SK-N-SH (cell line): ENCODE measurements around the gene GRAP.

Experiments used
- CHD2 ChIP-seq: fragments of 150-350 bp; IDR thresholded peaks from 2 replicates; pipeline ENCODE4 v1.6.1; 2018; ENCODE audit warnings: low read length; ENCODE audit not compliant: partially characterized antibody
- SIN3A ChIP-seq: IDR thresholded peaks from 2 replicates; pipeline ENCODE4 v1.6.1; 2012; ENCODE audit warnings: low read depth, mild to moderate bottlenecking, low read length, moderate library complexity, borderline replicate concordance
- TAF1 ChIP-seq: IDR thresholded peaks from 2 replicates; pipeline ENCODE4 v1.6.1; 2012; ENCODE audit warnings: low read depth, mild to moderate bottlenecking, low read length, moderate library complexity, borderline replicate concordance
- USF2 ChIP-seq: fragments of 150-350 bp; IDR thresholded peaks from 2 replicates; pipeline ENCODE4 v1.6.1; 2017; ENCODE audit warnings: antibody characterized with exemption, low read length, low read depth, borderline replicate concordance
- YY1 ChIP-seq: IDR thresholded peaks from 2 replicates; pipeline ENCODE4 v1.4.0; 2012; ENCODE audit warnings: low read depth, mild to moderate bottlenecking
- TF ChIP-seq, protein P1 (sequence below): fragments of 200-600 bp; sonication (generic); IDR thresholded peaks from 2 replicates; pipeline ENCODE4 v1.6.1; 2017; ENCODE audit warnings: antibody characterized with exemption, mild to moderate bottlenecking, moderate library complexity
- TF ChIP-seq, protein P2 (sequence below): IDR thresholded peaks from 2 replicates; pipeline ENCODE4 v1.6.1; 2012; ENCODE audit warnings: mild to moderate bottlenecking, low read depth, low read length, moderate library complexity

GRCh38 chr17:18975597-18975996 lies 71.2 kb downstream of the GRAP start:
- TF ChIP-seq, protein P1, sequence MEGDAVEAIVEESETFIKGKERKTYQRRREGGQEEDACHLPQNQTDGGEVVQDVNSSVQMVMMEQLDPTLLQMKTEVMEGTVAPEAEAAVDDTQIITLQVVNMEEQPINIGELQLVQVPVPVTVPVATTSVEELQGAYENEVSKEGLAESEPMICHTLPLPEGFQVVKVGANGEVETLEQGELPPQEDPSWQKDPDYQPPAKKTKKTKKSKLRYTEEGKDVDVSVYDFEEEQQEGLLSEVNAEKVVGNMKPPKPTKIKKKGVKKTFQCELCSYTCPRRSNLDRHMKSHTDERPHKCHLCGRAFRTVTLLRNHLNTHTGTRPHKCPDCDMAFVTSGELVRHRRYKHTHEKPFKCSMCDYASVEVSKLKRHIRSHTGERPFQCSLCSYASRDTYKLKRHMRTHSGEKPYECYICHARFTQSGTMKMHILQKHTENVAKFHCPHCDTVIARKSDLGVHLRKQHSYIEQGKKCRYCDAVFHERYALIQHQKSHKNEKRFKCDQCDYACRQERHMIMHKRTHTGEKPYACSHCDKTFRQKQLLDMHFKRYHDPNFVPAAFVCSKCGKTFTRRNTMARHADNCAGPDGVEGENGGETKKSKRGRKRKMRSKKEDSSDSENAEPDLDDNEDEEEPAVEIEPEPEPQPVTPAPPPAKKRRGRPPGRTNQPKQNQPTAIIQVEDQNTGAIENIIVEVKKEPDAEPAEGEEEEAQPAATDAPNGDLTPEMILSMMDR: no peak
- TF ChIP-seq TAF1: no peak
- TF ChIP-seq USF2: no peak
- TF ChIP-seq YY1: no peak
- no peak for TF ChIP-seq SIN3A
- TF ChIP-seq, protein P2, sequence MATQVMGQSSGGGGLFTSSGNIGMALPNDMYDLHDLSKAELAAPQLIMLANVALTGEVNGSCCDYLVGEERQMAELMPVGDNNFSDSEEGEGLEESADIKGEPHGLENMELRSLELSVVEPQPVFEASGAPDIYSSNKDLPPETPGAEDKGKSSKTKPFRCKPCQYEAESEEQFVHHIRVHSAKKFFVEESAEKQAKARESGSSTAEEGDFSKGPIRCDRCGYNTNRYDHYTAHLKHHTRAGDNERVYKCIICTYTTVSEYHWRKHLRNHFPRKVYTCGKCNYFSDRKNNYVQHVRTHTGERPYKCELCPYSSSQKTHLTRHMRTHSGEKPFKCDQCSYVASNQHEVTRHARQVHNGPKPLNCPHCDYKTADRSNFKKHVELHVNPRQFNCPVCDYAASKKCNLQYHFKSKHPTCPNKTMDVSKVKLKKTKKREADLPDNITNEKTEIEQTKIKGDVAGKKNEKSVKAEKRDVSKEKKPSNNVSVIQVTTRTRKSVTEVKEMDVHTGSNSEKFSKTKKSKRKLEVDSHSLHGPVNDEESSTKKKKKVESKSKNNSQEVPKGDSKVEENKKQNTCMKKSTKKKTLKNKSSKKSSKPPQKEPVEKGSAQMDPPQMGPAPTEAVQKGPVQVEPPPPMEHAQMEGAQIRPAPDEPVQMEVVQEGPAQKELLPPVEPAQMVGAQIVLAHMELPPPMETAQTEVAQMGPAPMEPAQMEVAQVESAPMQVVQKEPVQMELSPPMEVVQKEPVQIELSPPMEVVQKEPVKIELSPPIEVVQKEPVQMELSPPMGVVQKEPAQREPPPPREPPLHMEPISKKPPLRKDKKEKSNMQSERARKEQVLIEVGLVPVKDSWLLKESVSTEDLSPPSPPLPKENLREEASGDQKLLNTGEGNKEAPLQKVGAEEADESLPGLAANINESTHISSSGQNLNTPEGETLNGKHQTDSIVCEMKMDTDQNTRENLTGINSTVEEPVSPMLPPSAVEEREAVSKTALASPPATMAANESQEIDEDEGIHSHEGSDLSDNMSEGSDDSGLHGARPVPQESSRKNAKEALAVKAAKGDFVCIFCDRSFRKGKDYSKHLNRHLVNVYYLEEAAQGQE: no peak
- no peak for TF ChIP-seq CHD2
